ENCODE data around the gene SWAP70.
"Not testable (repeated sequence)": the region's sequence is repeated elsewhere in the genome, so short reads cannot be mapped to it uniquely, and the experiment has no call there.

SWAP70 gene

GRCh38 chr11:9663699-9664275 lies at the start of gene SWAP70:
Gene SWAP70, plus strand, starts transcription at chr11:9664077. Its CDS starts 103 bp downstream, at chr11:9664180.
- peak; percentile 43 for DNase-seq

- DNase-seq: no peak
These were observed 48.8 kb upstream of the SWAP70 start for GRCh38 chr11:9615031-9615451.

GRCh38 chr11:9616042-9616675 lies 47.7 kb upstream of the SWAP70 start:
- DNase-seq: no peak

GRCh38 chr11:9616858-9617257 lies 47.0 kb upstream of the SWAP70 start:
- no peak for DNase-seq

- no peak for DNase-seq
These were observed 45.9 kb upstream of the SWAP70 start for GRCh38 chr11:9617940-9618339.

GRCh38 chr11:9619004-9619403 lies 44.9 kb upstream of the SWAP70 start:
- DNase-seq: no peak

GRCh38 chr11:9619971-9620370 lies 43.9 kb upstream of the SWAP70 start:
- no peak for DNase-seq

GRCh38 chr11:9622353-9622752 lies 41.5 kb upstream of the SWAP70 start:
- not testable (repeated sequence) for DNase-seq

GRCh38 chr11:9623053-9623452 lies 40.8 kb upstream of the SWAP70 start:
- DNase-seq: not testable (repeated sequence)

GRCh38 chr11:9624448-9624847 lies 39.4 kb upstream of the SWAP70 start:
- DNase-seq: no peak

GRCh38 chr11:9625162-9625561 lies 38.7 kb upstream of the SWAP70 start:
- no peak for DNase-seq

GRCh38 chr11:9625728-9626127 lies 38.1 kb upstream of the SWAP70 start:
- no peak for DNase-seq

- no peak for DNase-seq
These were observed 37.1 kb upstream of the SWAP70 start for GRCh38 chr11:9626496-9627394.

GRCh38 chr11:9629064-9629463 lies 34.8 kb upstream of the SWAP70 start:
- DNase-seq: no peak

- no peak for DNase-seq
These were observed 30.2 kb upstream of the SWAP70 start for GRCh38 chr11:9633679-9634078.

- no peak for DNase-seq
These were observed 27.2 kb upstream of the SWAP70 start for GRCh38 chr11:9636691-9637090.

- no peak for DNase-seq
These were observed 24.8 kb upstream of the SWAP70 start for GRCh38 chr11:9639099-9639498.

- no peak for DNase-seq
These were observed 23.9 kb upstream of the SWAP70 start for GRCh38 chr11:9639985-9640384.

- DNase-seq: no peak
These were observed 21.0 kb upstream of the SWAP70 start for GRCh38 chr11:9642894-9643293.

GRCh38 chr11:9643751-9644150 lies 20.1 kb upstream of the SWAP70 start:
- DNase-seq: no peak

GRCh38 chr11:9645881-9646280 lies 18.0 kb upstream of the SWAP70 start:
- no peak for DNase-seq

GRCh38 chr11:9646324-9646723 lies 17.6 kb upstream of the SWAP70 start:
- no peak for DNase-seq

- no peak for DNase-seq
These were observed 12.4 kb upstream of the SWAP70 start for GRCh38 chr11:9651481-9651880.
